Heart right ventricle (tissue), 16 donors: Measurements from ENCODE around the gene CHPF. TPM values are rescaled to one million over a fixed set of nuclear protein-coding genes. Genes with fewer than 3 reads are reported as not detected.

Experiments
- ATAC-seq, 8 donors: fragments of 200-7000 bp; cut with Tn5 transposase; one replicate each; pipeline ENCODE4 v1.9.1; 2020; ENCODE audit warnings: mild to moderate bottlenecking in 8 of 8, moderate library complexity in 8 of 8, moderate number of reproducible peaks in 1 of 8
- DNase-seq, 2 donors: peaks; one replicate each; pipeline ENCODE4 v3.0.0-alpha.2; 2020
- H3K27ac ChIP-seq, 10 donors: fragments of 200-600 bp; sonication (generic) in 2 of 10; one replicate each; pipeline versions ENCODE4 v1.5.0 to v1.8.0; 2020 to 2022; ENCODE audit warnings: mild to moderate bottlenecking in 3 of 10
- H3K27me3 ChIP-seq, 7 donors: fragments of 200-600 bp; one replicate each; pipeline ENCODE4 v1.8.0; 2021 to 2022; ENCODE audit warnings: mild to moderate bottlenecking in 2 of 7
- H3K36me3 ChIP-seq, 9 donors: fragments of 200-600 bp; sonication (generic) in 1 of 9; one replicate each; pipeline versions ENCODE4 v1.5.0 to v1.8.0; 2020 to 2022; ENCODE audit warnings: mild to moderate bottlenecking in 2 of 9
- H3K4me1 ChIP-seq, 9 donors: fragments of 200-600 bp; sonication (generic) in 1 of 9; one replicate each; pipeline versions ENCODE4 v1.5.0 to v1.8.0; 2020 to 2022; ENCODE audit warnings: mild to moderate bottlenecking in 4 of 9
- H3K4me3 ChIP-seq, 10 donors: fragments of 200-600 bp; sonication (generic) in 2 of 10; one replicate each; pipeline versions ENCODE4 v1.5.0 to v1.8.0; 2020 to 2022; ENCODE audit warnings: mild to moderate bottlenecking in 7 of 10, moderate library complexity in 2 of 10
- H3K9me3 ChIP-seq, 11 donors: fragments of 200-600 bp in 10 of 11; sonication (generic) in 2 of 11; one replicate each; pipeline versions ENCODE4 v1.5.0 to v1.8.0; 2013 to 2022; ENCODE audit warnings: mild to moderate bottlenecking in 2 of 11, control low read depth in 1 of 11, moderate library complexity in 1 of 11
- CTCF ChIP-seq, 9 donors: fragments of 200-600 bp; sonication (generic) in 2 of 9; IDR thresholded peaks; one replicate each; pipeline versions ENCODE4 v1.5.0 to v1.8.0; 2021 to 2022; ENCODE audit warnings: antibody characterized with exemption in 9 of 9, mild to moderate bottlenecking in 5 of 9, moderate library complexity in 1 of 9
- WGBS, 2 donors: extraction: QIAGEN DNeasy Blood & Tissue Kit; methylation state at CpG; one replicate each; pipeline ENCODE4 v1.1.7; 2013; ENCODE audit warnings: inconsistent platforms in 1 of 2; 5-methylcytosine and 5-hydroxymethylcytosine counted together
- intact Hi-C, 10 donors: fragments of 100-400 bp; cut with DNase I; formaldehyde crosslinking; loops; one replicate each; pipeline versions ENCODE4 v1.11.1 to v1.14.2; 2022
- polyA plus RNA-seq, 2 donors: library from polyadenylated mRNA; stranded (reverse); fragments of 200-250 nt; gene quantifications; one replicate each; pipeline ENCODE4 v1.2.3, GENCODE V29; 2013
- total RNA-seq, 10 donors: library from RNA; stranded (reverse); fragmentation: NEBNext Ultra II Directional in 3 of 10; extraction: Animal tissue kit (Norgen Biotek cat#: 25700) in 3 of 10; gene quantifications; one replicate each; pipeline versions ENCODE4 v1.2.1 to v1.2.4, GENCODE V29; 2021 to 2023
- donor health status: Arrhythmogenic right ventricular cardiomyopathy.
- donor health status: ischemic (EF 13 %, LVEDD 7.1; RV severe dilation, severe dysfunction).
- donor health status: healthy with polysubstance abuse.
- donor health status: DM: no; HTN: yes; CAD: no.
- donor health status: DM: no; HTN: no; CAD: no.
- donor health status: ischemic (EF 25% LVEDD 6.9; RV normal size, moderate dysfunction).
- donor health status: ischemic (EF 25% LVEDD 5.7; RV mildly dilated, moderate dysfunction).
- donor health status: healthy.
- donor health status: DM: yes; HTN: yes; CAD: no.
- donor health status: Ischemic cardiomyopathy.
- donor health status: ischemic (EF 35%, LVEDD 5.7; RV mildly dilated, moderate dysfunction).
- donor health status: nonischemic (EF 11% LVEDD 7.7; RV severe dilation, severe dysfunction).
- donor health status: DM: yes; HTN: yes; CAD: no.
- donor health status: PGD.
- donor health status: ischemic (EF 29% LVEDD 5.4; RV normal size, mild dysfunction).
- donor health status: nonischemic (EF 23%, LVEDD 6.1; RV moderate dilation, normal function).

The CHPF gene
- total and polyA plus RNA-seq, 12 donors: 66.5 to 221 (median 95.9) TPM

GRCh38 chr2:219514836-219515235 is 28.8 kb downstream of the CHPF start:
- no peak for TF ChIP-seq CTCF (IDR thresholded peaks at IDR 0.05)
- DNase-seq (no peak), ATAC-seq (no peak)
- 77 to 78% methylated on average over 21 of the region's 21 CpGs for WGBS, 2 donors
- peak overlapping the region in 2 of 10 donors; percentile 9 to 24 for H3K4me3 ChIP-seq
- H3K27me3 ChIP-seq: peaks cover 0 to 93% (median 60%) of the 10 kb centered on the region in 7 donors
- H3K9me3 ChIP-seq: no peaks in the 10 kb centered on the region
- H3K36me3 ChIP-seq: no peaks in the 10 kb centered on the region
- intact Hi-C loops: no loop called here
- no peak overlapping the region for H3K27ac ChIP-seq
- H3K4me1 ChIP-seq: peaks cover 5 to 35% (median 15%) of the 10 kb centered on the region in 9 donors

GRCh38 chr2:219514196-219514761 is 29.3 kb downstream of the CHPF start, which contains the start of gene ASIC4:
ASIC4 (plus strand) TSS chr2:219514482; CDS start chr2:219514725, 243 bp downstream.
- Histone ChIP-seq H3K4me1 (peaks cover 5 to 35% (median 20%) of the 10 kb centered on the region in 9 donors), H3K27ac (no peak within 1 kb of the TSS), H3K9me3 (no peaks in the 10 kb centered on the region), H3K27me3 (peaks cover 0 to 94% (median 60%) of the 10 kb centered on the region in 7 donors), H3K36me3 (no peaks in the 10 kb centered on the region), H3K4me3 (peak within 1 kb of the TSS in 3 of 10 donors; percentile 9 to 24 (median 19))
- WGBS, 2 donors: 5% methylated on average over 31 of the region's 31 CpGs
- DNase-seq (peak in 1 of 2 donors; percentile 23), ATAC-seq (peak in 6 of 8 donors; percentile 3 to 34 (median 20))
- intact Hi-C loops: no loop called here
- no peak for TF ChIP-seq CTCF (IDR thresholded peaks at IDR 0.05)

GRCh38 chr2:219513787-219514186 is 29.8 kb downstream of the CHPF start:
- ATAC-seq: no peak
- Histone ChIP-seq H3K27me3 (peaks cover 0 to 94% (median 60%) of the 10 kb centered on the region in 7 donors), H3K27ac (no peak overlapping the region), H3K4me1 (peaks cover 5 to 39% (median 25%) of the 10 kb centered on the region in 9 donors), H3K4me3 (peak overlapping the region in 1 of 10 donors; percentile 24), H3K9me3 (no peaks in the 10 kb centered on the region), H3K36me3 (no peaks in the 10 kb centered on the region)
- intact Hi-C loops: no loop called here
- no peak for TF ChIP-seq CTCF (IDR thresholded peaks at IDR 0.05)
- WGBS, 2 donors: 10 to 29% methylated on average over 4 of the region's 4 CpGs
- no peak for DNase-seq

GRCh38 chr2:219512524-219513216 is 30.9 kb downstream of the CHPF start:
- H3K4me1 ChIP-seq: peaks cover 5 to 50% (median 30%) of the 10 kb centered on the region in 9 donors
- DNase-seq: no peak

More at GRCh38 chr2:219512524-219513216, 30.9 kb downstream of the CHPF start:
- H3K27ac ChIP-seq: no peak overlapping the region
- no peak for ATAC-seq
- no peaks in the 10 kb centered on the region for H3K9me3 ChIP-seq
- no peaks in the 10 kb centered on the region for H3K36me3 ChIP-seq
- H3K4me3 ChIP-seq: no peak overlapping the region
- 36 to 50% methylated on average over 16 of the region's 16 CpGs for WGBS, 2 donors
- peaks cover 0 to 88% (median 60%) of the 10 kb centered on the region in 7 donors for H3K27me3 ChIP-seq
- intact Hi-C loops: no loop called here
- no peak for TF ChIP-seq CTCF (IDR thresholded peaks at IDR 0.05)
